D721Med (cell line): ENCODE measurements around the gene BTRC.

Experiments
- DNase-seq: peaks from one replicate; pipeline ENCODE4 v3.0.0; 2011; ENCODE audit warnings: low spot score; ENCODE audit not compliant: insufficient read length
- FAIRE-seq: peaks from 2 replicates; lab custom pipeline; 2011; peaks lifted over from hg19 to GRCh38; lab: Jason Lieb, UNC
- TF ChIP-seq, protein P1 (sequence below): IDR thresholded peaks from 2 replicates; pipeline ENCODE4 v1.5.1; 2012; ENCODE audit warnings: mild to moderate bottlenecking, control low read depth; ENCODE audit not compliant: insufficient read depth; ENCODE audit errors: missing control alignments

Gene BTRC

DNA sequence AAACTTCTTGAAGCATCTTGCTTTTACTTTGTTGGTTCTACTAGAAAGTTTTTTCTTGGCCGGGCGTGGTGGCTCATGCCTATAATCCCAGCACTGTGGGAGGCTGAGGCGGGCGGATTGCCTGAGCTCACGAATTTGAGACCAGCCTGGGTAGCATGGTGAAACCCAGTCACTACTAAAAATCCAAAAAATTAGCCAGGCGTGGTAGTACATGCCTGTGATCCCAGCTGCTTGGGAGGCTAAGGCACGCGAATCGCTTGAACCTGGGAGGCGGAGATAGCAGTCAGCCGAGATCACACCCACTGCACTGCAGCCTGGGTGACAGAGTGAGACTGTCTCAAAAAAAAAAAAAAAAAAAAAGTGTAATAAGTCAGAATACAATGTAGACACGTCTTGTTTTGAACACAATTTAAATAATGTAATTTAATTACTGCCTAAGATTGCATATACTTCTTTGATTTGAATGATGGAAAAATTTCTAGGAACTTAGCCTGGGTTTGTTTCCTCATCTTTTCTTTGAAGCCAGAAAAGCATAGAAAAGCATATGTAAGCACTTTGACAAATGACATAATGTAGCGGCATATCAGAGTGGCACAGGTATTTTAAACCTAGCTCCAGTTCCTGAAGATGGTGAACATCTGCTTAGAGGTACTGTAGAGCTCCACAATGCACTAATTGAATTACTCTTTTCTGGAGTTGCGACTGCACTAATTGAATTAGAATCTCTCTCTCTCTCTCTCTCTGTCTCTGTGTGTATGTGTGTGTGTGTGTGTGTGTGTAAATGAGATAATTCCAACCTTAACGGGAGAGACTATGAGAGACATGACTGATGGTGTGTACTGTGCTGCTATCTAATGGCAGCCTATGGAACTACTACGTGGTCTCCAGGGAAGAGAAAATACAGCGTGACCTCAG is 87.8 kb downstream of the BTRC start:
- FAIRE-seq (peak; percentile 92), DNase-seq (peak; percentile 22)
- TF ChIP-seq, protein P1, sequence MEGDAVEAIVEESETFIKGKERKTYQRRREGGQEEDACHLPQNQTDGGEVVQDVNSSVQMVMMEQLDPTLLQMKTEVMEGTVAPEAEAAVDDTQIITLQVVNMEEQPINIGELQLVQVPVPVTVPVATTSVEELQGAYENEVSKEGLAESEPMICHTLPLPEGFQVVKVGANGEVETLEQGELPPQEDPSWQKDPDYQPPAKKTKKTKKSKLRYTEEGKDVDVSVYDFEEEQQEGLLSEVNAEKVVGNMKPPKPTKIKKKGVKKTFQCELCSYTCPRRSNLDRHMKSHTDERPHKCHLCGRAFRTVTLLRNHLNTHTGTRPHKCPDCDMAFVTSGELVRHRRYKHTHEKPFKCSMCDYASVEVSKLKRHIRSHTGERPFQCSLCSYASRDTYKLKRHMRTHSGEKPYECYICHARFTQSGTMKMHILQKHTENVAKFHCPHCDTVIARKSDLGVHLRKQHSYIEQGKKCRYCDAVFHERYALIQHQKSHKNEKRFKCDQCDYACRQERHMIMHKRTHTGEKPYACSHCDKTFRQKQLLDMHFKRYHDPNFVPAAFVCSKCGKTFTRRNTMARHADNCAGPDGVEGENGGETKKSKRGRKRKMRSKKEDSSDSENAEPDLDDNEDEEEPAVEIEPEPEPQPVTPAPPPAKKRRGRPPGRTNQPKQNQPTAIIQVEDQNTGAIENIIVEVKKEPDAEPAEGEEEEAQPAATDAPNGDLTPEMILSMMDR = peak; percentile 83

DNA sequence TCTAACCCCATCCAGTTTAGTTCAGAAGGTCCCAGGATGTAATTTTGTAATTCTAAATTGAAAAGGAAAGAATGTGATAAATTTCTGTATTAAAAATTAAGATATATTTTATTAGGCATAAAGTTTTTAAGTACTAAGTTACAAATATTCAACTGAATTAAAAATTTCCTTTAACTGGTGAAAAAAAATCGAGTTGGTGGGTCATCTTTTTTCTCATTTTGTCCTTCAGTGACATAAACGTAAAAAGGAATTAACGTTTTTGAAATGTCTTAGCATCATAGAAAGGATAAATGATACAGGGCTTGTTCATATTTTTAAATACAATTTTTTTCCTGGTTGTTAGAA is 88.5 kb downstream of the BTRC start:
- TF ChIP-seq, protein P1 = no peak
- FAIRE-seq = no peak
- DNase-seq = no peak

DNA sequence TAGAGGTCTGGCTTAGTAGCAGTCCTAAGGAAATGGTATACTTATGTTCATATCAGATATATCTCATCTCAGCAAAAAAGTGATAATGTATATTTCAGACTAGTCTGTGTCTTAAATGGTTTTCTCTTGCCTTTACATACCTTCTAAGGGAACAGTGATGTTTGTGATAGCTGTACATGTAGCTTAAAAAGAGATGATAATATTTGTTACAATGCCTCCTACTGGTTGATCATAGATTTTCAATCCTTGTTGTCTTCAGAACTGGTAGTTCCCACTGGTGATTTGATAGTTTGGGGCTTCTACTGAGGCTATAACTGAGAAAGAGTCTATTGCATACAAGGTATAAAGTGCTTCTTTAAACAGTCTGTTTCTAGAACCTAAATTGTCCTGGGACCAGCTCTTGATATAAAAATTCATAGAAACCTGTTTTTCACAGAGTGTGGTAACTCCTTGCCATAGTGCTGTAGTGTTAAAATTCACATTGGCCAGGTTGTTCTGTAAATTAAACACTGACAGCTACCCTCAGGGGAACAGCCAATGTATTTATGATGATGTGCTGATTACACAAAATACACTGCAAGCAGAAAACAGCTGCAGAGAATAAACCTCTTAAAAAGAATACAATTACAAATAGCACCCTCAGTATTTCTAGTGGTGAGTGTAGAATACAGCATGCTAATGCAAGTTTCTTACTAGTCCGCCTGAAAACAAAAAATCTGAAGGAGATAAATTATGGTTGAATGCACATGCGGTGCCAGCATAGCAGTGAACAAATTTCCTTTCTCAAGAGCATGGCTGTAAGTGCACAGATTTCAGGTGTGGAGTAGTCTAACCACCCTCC is 90.3 kb downstream of the BTRC start:
- DNase-seq (no peak), FAIRE-seq (peak; percentile 70)
- TF ChIP-seq, protein P1 = peak; percentile 24

DNA sequence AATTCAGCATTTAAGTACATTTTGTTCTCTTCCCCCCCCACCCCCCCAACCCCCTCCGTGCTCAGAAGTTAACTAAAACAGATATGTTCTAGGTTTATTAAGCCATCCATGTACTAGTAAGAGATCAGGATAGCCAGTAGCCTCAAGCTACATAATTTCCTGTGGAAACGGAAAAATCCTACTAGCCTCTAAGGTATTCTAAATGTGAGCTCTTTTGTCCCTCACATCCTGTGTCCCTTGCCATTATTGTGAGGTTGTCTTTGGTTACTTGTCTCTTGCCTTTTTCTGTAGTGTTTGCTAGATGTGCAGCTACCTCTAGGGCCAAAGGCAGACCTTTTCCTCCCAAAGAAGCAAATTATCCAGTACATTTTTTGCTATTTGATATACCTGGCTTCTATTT is 92.1 kb downstream of the BTRC start:
- no peak for DNase-seq
- FAIRE-seq = no peak
- TF ChIP-seq, protein P1 = no peak

DNA sequence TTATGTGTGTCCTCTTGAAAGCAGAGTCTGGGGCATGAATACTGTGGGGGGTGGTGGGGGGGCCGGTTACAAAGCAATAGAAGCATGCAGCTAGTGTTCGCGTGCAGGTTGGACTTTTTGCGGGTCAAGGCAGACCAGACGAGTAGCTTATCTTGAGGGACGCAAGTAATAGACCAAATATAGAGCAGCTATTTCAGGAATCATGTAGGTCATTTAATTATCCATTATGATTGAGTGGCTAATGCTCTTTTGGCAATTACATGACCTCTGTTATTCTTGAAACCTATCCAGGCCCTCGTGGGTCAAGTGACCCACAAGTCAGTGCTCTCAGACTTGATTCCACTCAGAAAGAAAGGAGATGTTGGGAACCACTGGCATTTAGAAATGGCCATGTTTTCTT is 93.0 kb downstream of the BTRC start:
- FAIRE-seq (no peak), DNase-seq (no peak)
- TF ChIP-seq, protein P1 = no peak

DNA sequence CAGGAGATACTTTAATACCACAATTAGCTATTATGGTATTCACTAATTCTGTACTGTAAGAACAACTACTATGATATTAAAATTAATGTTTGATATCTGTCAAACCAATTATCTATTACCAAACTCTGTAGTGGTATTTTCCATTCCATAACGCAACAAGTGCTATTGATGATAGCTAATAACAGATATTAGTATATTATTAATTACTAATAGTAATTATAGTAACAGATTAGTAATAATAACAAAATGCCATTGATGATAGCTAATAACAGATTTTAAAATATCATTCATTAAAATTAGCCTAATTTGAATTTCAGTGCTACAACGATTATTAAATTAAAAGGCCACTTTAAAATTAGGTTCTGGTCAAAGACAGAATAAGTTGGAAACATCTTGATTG is 93.5 kb downstream of the BTRC start:
- no peak for FAIRE-seq
- TF ChIP-seq, protein P1 = no peak
- DNase-seq = no peak
